H1 (cell line): ENCODE results near the gene FRY. TPM values are rescaled to one million over a fixed set of nuclear protein-coding genes. Genes with fewer than 3 reads are reported as not detected.

ENCODE experiments used
- NRF1 ChIP-seq: IDR thresholded peaks from 2 replicates; pipeline ENCODE4 v1.6.1; 2011; ENCODE audit warnings: mild to moderate bottlenecking, low read depth, low read length, improper control_type of control experiment
- PHF8 ChIP-seq: fragments of 200-600 bp; sonication (generic); conservative IDR thresholded peaks from 2 replicates; pipeline ENCODE4 v1.7.1; 2012; ENCODE audit warnings: low read depth, mild to moderate bottlenecking, inconsistent platforms, low read length, moderate library complexity
- TCF12 ChIP-seq: IDR thresholded peaks from 2 replicates; pipeline ENCODE4 v1.6.1; 2011; ENCODE audit warnings: low read depth, mild to moderate bottlenecking, low read length
- polyA plus RNA-seq, 7 experiments: library from polyadenylated mRNA; depleted of rRNA in 3 of 7; stranded (reverse) in 5 of 7; unstranded in 2 of 7; fragments of >200 nt in 5 of 7; fragments of 200-250 nt in 2 of 7; gene quantifications; 1 replicate in 5 of 7; 2 replicates in 1 of 7; 4 replicates in 1 of 7; pipeline versions ENCODE4 v1.2.1 to v1.2.3, GENCODE V29; 2011 to 2013; ENCODE audit warnings: missing spikeins in 2 of 7, mixed read lengths in 2 of 7
- total RNA-seq: library from RNA; stranded (reverse); fragmentation: NEBNext Ultra II Directional; extraction: Animal tissue kit (Norgen Biotek cat#: 25700); gene quantifications from 2 replicates; pipeline ENCODE4 v1.2.1, GENCODE V29; 2021

Gene FRY
- total and polyA plus RNA-seq, 2 of the 8 experiments (the other 6 are each of a cell fraction or from before 2014, with no cell fraction given): 4.3 to 9.2 TPM

DNA sequence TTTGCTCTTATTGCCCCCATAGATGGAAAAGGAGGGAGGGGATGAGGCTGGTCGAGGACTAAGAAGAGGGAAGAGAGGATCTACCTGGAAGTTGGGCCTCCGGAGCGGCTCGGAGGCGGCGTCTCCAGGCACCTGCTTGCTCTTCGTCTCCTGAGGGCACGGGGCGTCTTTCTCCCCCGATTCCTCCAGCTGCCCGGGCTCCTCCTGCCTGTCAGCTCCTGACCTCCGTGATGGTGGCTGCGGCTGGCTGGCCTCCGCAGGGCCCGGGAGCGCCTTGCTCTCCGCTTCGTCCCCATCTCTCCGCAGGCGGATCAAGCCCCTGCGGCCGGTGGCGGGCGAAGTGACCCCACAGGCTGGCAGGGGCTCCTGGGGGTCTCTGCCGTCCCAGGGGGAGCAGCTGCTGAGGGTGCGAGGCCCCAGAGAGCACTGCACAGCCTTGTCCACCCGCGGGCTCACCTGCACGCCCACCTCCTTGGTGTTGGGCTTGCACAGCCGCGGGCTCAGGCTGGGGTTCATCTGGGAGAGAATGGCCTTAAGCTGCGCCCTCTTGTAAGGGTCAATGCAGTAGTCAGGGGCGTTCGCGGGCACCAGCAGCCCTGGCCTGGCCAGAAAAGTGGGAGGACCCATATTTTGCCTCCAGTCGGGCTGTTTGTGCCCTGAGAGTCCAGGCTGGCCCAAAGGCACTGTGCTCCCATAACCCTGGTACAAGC, 279.8 kb downstream of the FRY start (continued):
- TF ChIP-seq TCF12 (no peak), NRF1 (no peak), PHF8 (no peak)
